ENCODE data around the gene SF3B1.
A peak's percentile ranks its signal among the peaks of the same experiment; 100 is the strongest.
"Not testable (repeated sequence)": the region's sequence is repeated elsewhere in the genome, so short reads cannot be mapped to it uniquely, and the experiment has no call there.

Gene SF3B1

GRCh38 chr2:197383825-197384224 lies 51.0 kb downstream of the SF3B1 start:
- H3K4me3 Mint-ChIP-seq = no peak overlapping the region
- no peak overlapping the region for H3K27ac Mint-ChIP-seq
- H3K9me3 Mint-ChIP-seq = no peaks in the 10 kb centered on the region
- no peak for DNase-seq (ENCODE audit: low spot score in 2 of 2)
- H3K4me1 Mint-ChIP-seq = peaks cover 5% of the 10 kb centered on the region
- no peaks in the 10 kb centered on the region for H3K36me3 Mint-ChIP-seq
- H3K27me3 Mint-ChIP-seq = no peaks in the 10 kb centered on the region
- no peak for ATAC-seq (ENCODE audit: low read depth)

- Mint-ChIP-seq H3K9me3 (no peaks in the 10 kb centered on the region), H3K4me1 (peaks cover 15% of the 10 kb centered on the region), H3K27me3 (no peaks in the 10 kb centered on the region), H3K4me3 (no peak overlapping the region), H3K27ac (no peak overlapping the region), H3K36me3 (no peaks in the 10 kb centered on the region)
- ATAC-seq (ENCODE audit: low read depth) (no peak), DNase-seq (ENCODE audit: low spot score in 2 of 2) (no peak)
Measured at GRCh38 chr2:197381641-197382040, 53.2 kb downstream of the SF3B1 start.

- H3K4me1 Mint-ChIP-seq = peaks cover 15% of the 10 kb centered on the region
- not testable (repeated sequence) for H3K36me3 Mint-ChIP-seq; H3K4me3 Mint-ChIP-seq; ATAC-seq (ENCODE audit: low read depth); H3K9me3 Mint-ChIP-seq; DNase-seq (ENCODE audit: low spot score in 2 of 2); H3K27me3 Mint-ChIP-seq; H3K27ac Mint-ChIP-seq
Measured at GRCh38 chr2:197379918-197380309, 54.9 kb downstream of the SF3B1 start.

GRCh38 chr2:197379308-197379917 lies 55.4 kb downstream of the SF3B1 start:
- not testable (repeated sequence) for H3K27me3 Mint-ChIP-seq; ATAC-seq (ENCODE audit: low read depth); H3K36me3 Mint-ChIP-seq; DNase-seq (ENCODE audit: low spot score in 2 of 2); H3K27ac Mint-ChIP-seq; H3K4me3 Mint-ChIP-seq; H3K9me3 Mint-ChIP-seq
- peaks cover 15% of the 10 kb centered on the region for H3K4me1 Mint-ChIP-seq

- DNase-seq (ENCODE audit: low spot score in 2 of 2) = peak; percentile 63 to 67
- Mint-ChIP-seq H3K4me1 (peaks cover 17% of the 10 kb centered on the region), H3K4me3 (no peak overlapping the region), H3K9me3 (no peaks in the 10 kb centered on the region), H3K36me3 (no peaks in the 10 kb centered on the region), H3K27me3 (no peaks in the 10 kb centered on the region), H3K27ac (no peak overlapping the region)
- peak; percentile 68 for ATAC-seq (ENCODE audit: low read depth)
Measured at GRCh38 chr2:197378494-197379307, 56.1 kb downstream of the SF3B1 start.

GRCh38 chr2:197378086-197378485 lies 56.7 kb downstream of the SF3B1 start:
- peaks cover 17% of the 10 kb centered on the region for H3K4me1 Mint-ChIP-seq
- ATAC-seq (ENCODE audit: low read depth) (no peak), DNase-seq (ENCODE audit: low spot score in 2 of 2) (no peak)
- no peaks in the 10 kb centered on the region for H3K36me3 Mint-ChIP-seq
- H3K9me3 Mint-ChIP-seq = no peaks in the 10 kb centered on the region
- peak overlapping the region; percentile 62 for H3K27ac Mint-ChIP-seq
- no peaks in the 10 kb centered on the region for H3K27me3 Mint-ChIP-seq
- no peak overlapping the region for H3K4me3 Mint-ChIP-seq

GRCh38 chr2:197377670-197378069 lies 57.2 kb downstream of the SF3B1 start:
- DNase-seq (ENCODE audit: low spot score in 2 of 2) (no peak), ATAC-seq (ENCODE audit: low read depth) (no peak)
- no peaks in the 10 kb centered on the region for H3K36me3 Mint-ChIP-seq
- peak overlapping the region; percentile 62 for H3K27ac Mint-ChIP-seq
- H3K27me3 Mint-ChIP-seq = no peaks in the 10 kb centered on the region
- H3K4me1 Mint-ChIP-seq = peaks cover 17% of the 10 kb centered on the region
- H3K9me3 Mint-ChIP-seq = no peaks in the 10 kb centered on the region
- H3K4me3 Mint-ChIP-seq = peak overlapping the region; percentile 69

GRCh38 chr2:197372592-197372991 lies 62.2 kb downstream of the SF3B1 start:
- DNase-seq (ENCODE audit: low spot score in 2 of 2) (no peak), ATAC-seq (ENCODE audit: low read depth) (no peak)
- H3K36me3 Mint-ChIP-seq = no peaks in the 10 kb centered on the region
- no peaks in the 10 kb centered on the region for H3K9me3 Mint-ChIP-seq
- H3K27me3 Mint-ChIP-seq = no peaks in the 10 kb centered on the region
- H3K4me3 Mint-ChIP-seq = no peak overlapping the region
- H3K27ac Mint-ChIP-seq = no peak overlapping the region
- peaks cover 13% of the 10 kb centered on the region for H3K4me1 Mint-ChIP-seq

GRCh38 chr2:197370664-197371063 lies 64.2 kb downstream of the SF3B1 start:
- DNase-seq (ENCODE audit: low spot score in 2 of 2); H3K27me3 Mint-ChIP-seq; H3K4me3 Mint-ChIP-seq; H3K4me1 Mint-ChIP-seq; H3K9me3 Mint-ChIP-seq; ATAC-seq (ENCODE audit: low read depth); H3K36me3 Mint-ChIP-seq; H3K27ac Mint-ChIP-seq: not testable (repeated sequence)

- Mint-ChIP-seq H3K9me3 (no peaks in the 10 kb centered on the region), H3K4me1 (peaks cover 10% of the 10 kb centered on the region), H3K4me3 (no peak overlapping the region), H3K27me3 (no peaks in the 10 kb centered on the region), H3K36me3 (no peaks in the 10 kb centered on the region), H3K27ac (peak overlapping the region; percentile 32)
- ATAC-seq (ENCODE audit: low read depth) (no peak), DNase-seq (ENCODE audit: low spot score in 2 of 2) (no peak)
Measured at GRCh38 chr2:197369933-197370320, 64.9 kb downstream of the SF3B1 start.

GRCh38 chr2:197369228-197369932 lies 65.4 kb downstream of the SF3B1 start:
- H3K4me3 Mint-ChIP-seq = no peak overlapping the region
- H3K27ac Mint-ChIP-seq = peak overlapping the region; percentile 32
- no peaks in the 10 kb centered on the region for H3K9me3 Mint-ChIP-seq
- no peaks in the 10 kb centered on the region for H3K36me3 Mint-ChIP-seq
- no peak for DNase-seq (ENCODE audit: low spot score in 2 of 2)
- no peaks in the 10 kb centered on the region for H3K27me3 Mint-ChIP-seq
- peaks cover 10% of the 10 kb centered on the region for H3K4me1 Mint-ChIP-seq
- ATAC-seq (ENCODE audit: low read depth) = no peak

- Mint-ChIP-seq H3K4me1 (peaks cover 8% of the 10 kb centered on the region), H3K36me3 (no peaks in the 10 kb centered on the region), H3K27me3 (no peaks in the 10 kb centered on the region), H3K4me3 (no peak overlapping the region), H3K27ac (no peak overlapping the region), H3K9me3 (no peaks in the 10 kb centered on the region)
- ATAC-seq (ENCODE audit: low read depth) = no peak
- no peak for DNase-seq (ENCODE audit: low spot score in 2 of 2)
Measured at GRCh38 chr2:197368412-197368811, 66.4 kb downstream of the SF3B1 start.

- H3K27me3 Mint-ChIP-seq = no peaks in the 10 kb centered on the region
Measured at GRCh38 chr2:197363998-197364397, 70.8 kb downstream of the SF3B1 start.

GRCh38 chr2:197360744-197361156 lies 74.1 kb downstream of the SF3B1 start:
- ATAC-seq (ENCODE audit: low read depth) = no peak
- Mint-ChIP-seq H3K4me3 (no peak overlapping the region), H3K36me3 (no peaks in the 10 kb centered on the region), H3K4me1 (peaks cover 5% of the 10 kb centered on the region), H3K27ac (no peak overlapping the region), H3K27me3 (no peaks in the 10 kb centered on the region), H3K9me3 (no peaks in the 10 kb centered on the region)
- no peak for DNase-seq (ENCODE audit: low spot score in 2 of 2)

More at GRCh38 chr2:197363998-197364397, 70.8 kb downstream of the SF3B1 start:
- H3K4me3 Mint-ChIP-seq = no peak overlapping the region
- H3K36me3 Mint-ChIP-seq = no peaks in the 10 kb centered on the region
- no peak overlapping the region for H3K27ac Mint-ChIP-seq
- no peak for DNase-seq (ENCODE audit: low spot score in 2 of 2)
- H3K4me1 Mint-ChIP-seq = peaks cover under 1% of the 10 kb centered on the region
- no peaks in the 10 kb centered on the region for H3K9me3 Mint-ChIP-seq
- ATAC-seq (ENCODE audit: low read depth) = no peak
